ENCODE results near the gene BABAM2. TPM values are rescaled to one million over a fixed set of nuclear protein-coding genes. Genes with fewer than 3 reads are reported as not detected.

BABAM2 gene
- total RNA-seq, 2 donors from 2014 or later, result 36.4 to 40.9 TPM

GRCh38 chr2:28250006-28250405, 359.5 kb downstream of the BABAM2 start:
- DNase-seq, result no peak
- no peak overlapping the region for H3K27ac Mint-ChIP-seq

GRCh38 chr2:28251337-28251736, 360.8 kb downstream of the BABAM2 start:
- no peak for DNase-seq
- no peak for TF ChIP-seq CTCF (conservative IDR thresholded peaks at IDR 0.05)

More at GRCh38 chr2:28250006-28250405, 359.5 kb downstream of the BABAM2 start:
- H3K9me3 Mint-ChIP-seq, result no peaks in the 10 kb centered on the region
- Histone ChIP-seq H3K27me3 (ENCODE audit: control insufficient read depth, insufficient read depth, low read length, poor library complexity, severe bottlenecking) (no peaks in the 10 kb centered on the region), H3K4me1 (ENCODE audit: control insufficient read depth, insufficient read depth, low read length) (no peaks in the 10 kb centered on the region), H3K27ac (ENCODE audit: low read depth, low read length) (no peak overlapping the region), H3K36me3 (ENCODE audit: control insufficient read depth, insufficient read depth, low read length) (no peaks in the 10 kb centered on the region), H3K4me3 (ENCODE audit: low read length) (no peak overlapping the region), H3K9me3 (ENCODE audit: control insufficient read depth, low read length) (no peaks in the 10 kb centered on the region), H3K9ac (ENCODE audit: extremely low read depth, low read length, poor library complexity, severe bottlenecking) (no peak overlapping the region)
- 82% methylated on average over 2 of the region's 4 CpGs; no CpG with 5 or more reads in 1 of the 2 experiments for WGBS, 2 experiments (ENCODE audit: insufficient coverage in 1 of 2, insufficient read length in 1 of 2)
- H3K27me3 Mint-ChIP-seq (ENCODE audit: insufficient read depth), result no peaks in the 10 kb centered on the region
- no peaks in the 10 kb centered on the region for H3K4me1 Mint-ChIP-seq
- H3K4me3 Mint-ChIP-seq, result no peak overlapping the region
- no peak for TF ChIP-seq CTCF (conservative IDR thresholded peaks at IDR 0.05)
- H3K36me3 Mint-ChIP-seq (ENCODE audit: low read depth), result no peaks in the 10 kb centered on the region

GRCh38 chr2:28252311-28252710, 361.8 kb downstream of the BABAM2 start:
- H3K4me1 Mint-ChIP-seq, result no peaks in the 10 kb centered on the region
- H3K27me3 ChIP-seq (ENCODE audit: control insufficient read depth, insufficient read depth, low read length, poor library complexity, severe bottlenecking), result no peaks in the 10 kb centered on the region
- H3K36me3 ChIP-seq (ENCODE audit: control insufficient read depth, insufficient read depth, low read length), result no peaks in the 10 kb centered on the region
- no peak overlapping the region for H3K27ac ChIP-seq (ENCODE audit: low read depth, low read length)
- TF ChIP-seq CTCF (conservative IDR thresholded peaks at IDR 0.05), result no peak
- H3K9me3 ChIP-seq (ENCODE audit: control insufficient read depth, low read length), result no peaks in the 10 kb centered on the region
- H3K27ac Mint-ChIP-seq, result no peak overlapping the region
- H3K9ac ChIP-seq (ENCODE audit: extremely low read depth, low read length, poor library complexity, severe bottlenecking), result no peak overlapping the region
- no peaks in the 10 kb centered on the region for H3K9me3 Mint-ChIP-seq
- no peak overlapping the region for H3K4me3 Mint-ChIP-seq
- no peaks in the 10 kb centered on the region for H3K4me1 ChIP-seq (ENCODE audit: control insufficient read depth, insufficient read depth, low read length)
- 88 to 95% methylated on average over 2 of the region's 2 CpGs for WGBS, 2 experiments (ENCODE audit: insufficient coverage in 1 of 2, insufficient read length in 1 of 2)
- H3K27me3 Mint-ChIP-seq (ENCODE audit: insufficient read depth), result no peaks in the 10 kb centered on the region
- no peaks in the 10 kb centered on the region for H3K36me3 Mint-ChIP-seq (ENCODE audit: low read depth)
- H3K4me3 ChIP-seq (ENCODE audit: low read length), result no peak overlapping the region
- no peak for DNase-seq

More at GRCh38 chr2:28251337-28251736, 360.8 kb downstream of the BABAM2 start:
- Histone ChIP-seq H3K9me3 (ENCODE audit: control insufficient read depth, low read length) (no peaks in the 10 kb centered on the region), H3K27ac (ENCODE audit: low read depth, low read length) (no peak overlapping the region), H3K36me3 (ENCODE audit: control insufficient read depth, insufficient read depth, low read length) (no peaks in the 10 kb centered on the region), H3K27me3 (ENCODE audit: control insufficient read depth, insufficient read depth, low read length, poor library complexity, severe bottlenecking) (no peaks in the 10 kb centered on the region), H3K9ac (ENCODE audit: extremely low read depth, low read length, poor library complexity, severe bottlenecking) (no peak overlapping the region), H3K4me1 (ENCODE audit: control insufficient read depth, insufficient read depth, low read length) (no peaks in the 10 kb centered on the region), H3K4me3 (ENCODE audit: low read length) (no peak overlapping the region)
- H3K9me3 Mint-ChIP-seq, result no peaks in the 10 kb centered on the region
- no peaks in the 10 kb centered on the region for H3K36me3 Mint-ChIP-seq (ENCODE audit: low read depth)
- H3K27ac Mint-ChIP-seq, result no peak overlapping the region
- H3K27me3 Mint-ChIP-seq (ENCODE audit: insufficient read depth), result no peaks in the 10 kb centered on the region
- 83 to 89% methylated on average over 5 to 8 of the region's 8 CpGs for WGBS, 2 experiments (ENCODE audit: insufficient coverage in 1 of 2, insufficient read length in 1 of 2)
- H3K4me3 Mint-ChIP-seq, result no peak overlapping the region
- H3K4me1 Mint-ChIP-seq, result no peaks in the 10 kb centered on the region

Data from endodermal cell (in vitro differentiated cells).